Testis (tissue), 2 donors: ENCODE measurements around the gene CHST9.

Source experiments
- POLR2A ChIP-seq: fragments of 450-650 bp; IDR thresholded peaks from one replicate; pipeline ENCODE4 v1.6.1; 2017; ENCODE audit warnings: antibody characterized with exemption, mild to moderate bottlenecking, moderate library complexity
- TF ChIP-seq, protein P1 (sequence below), 3 experiments: fragments of 450-650 bp in 2 of 3; fragments of 200-600 bp in 1 of 3; sonication (generic) in 1 of 3; IDR thresholded peaks; one replicate each; pipeline ENCODE4 v1.5.1; 2016 to 2019; ENCODE audit warnings: antibody characterized with exemption in 3 of 3, mild to moderate bottlenecking in 2 of 3, moderate library complexity in 1 of 3

DNA sequence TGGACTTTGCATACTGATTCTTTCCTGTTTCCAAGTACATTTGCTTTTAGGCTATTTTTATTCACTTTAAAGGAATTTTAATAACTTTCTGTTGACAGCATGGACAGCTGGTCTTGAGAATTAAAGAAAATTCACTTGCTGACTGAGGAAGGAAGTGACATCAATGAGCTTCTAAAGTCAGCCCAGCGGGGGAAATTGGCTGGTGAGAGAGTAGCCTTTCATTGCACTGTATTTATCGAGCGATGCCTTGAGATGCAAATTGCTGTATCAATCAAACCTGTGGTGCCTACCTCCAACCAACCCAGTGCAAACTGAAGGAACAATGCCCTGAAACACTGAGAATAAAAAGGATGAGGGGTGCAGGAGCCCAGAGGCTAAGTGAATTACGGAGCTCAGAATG, 228.2 kb downstream of the CHST9 start:
- TF ChIP-seq, protein P1, sequence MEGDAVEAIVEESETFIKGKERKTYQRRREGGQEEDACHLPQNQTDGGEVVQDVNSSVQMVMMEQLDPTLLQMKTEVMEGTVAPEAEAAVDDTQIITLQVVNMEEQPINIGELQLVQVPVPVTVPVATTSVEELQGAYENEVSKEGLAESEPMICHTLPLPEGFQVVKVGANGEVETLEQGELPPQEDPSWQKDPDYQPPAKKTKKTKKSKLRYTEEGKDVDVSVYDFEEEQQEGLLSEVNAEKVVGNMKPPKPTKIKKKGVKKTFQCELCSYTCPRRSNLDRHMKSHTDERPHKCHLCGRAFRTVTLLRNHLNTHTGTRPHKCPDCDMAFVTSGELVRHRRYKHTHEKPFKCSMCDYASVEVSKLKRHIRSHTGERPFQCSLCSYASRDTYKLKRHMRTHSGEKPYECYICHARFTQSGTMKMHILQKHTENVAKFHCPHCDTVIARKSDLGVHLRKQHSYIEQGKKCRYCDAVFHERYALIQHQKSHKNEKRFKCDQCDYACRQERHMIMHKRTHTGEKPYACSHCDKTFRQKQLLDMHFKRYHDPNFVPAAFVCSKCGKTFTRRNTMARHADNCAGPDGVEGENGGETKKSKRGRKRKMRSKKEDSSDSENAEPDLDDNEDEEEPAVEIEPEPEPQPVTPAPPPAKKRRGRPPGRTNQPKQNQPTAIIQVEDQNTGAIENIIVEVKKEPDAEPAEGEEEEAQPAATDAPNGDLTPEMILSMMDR (IDR thresholded peaks at IDR 0.05): no peak
- TF ChIP-seq POLR2A: no peak
